ENCODE data around the gene SULT2A1. TPM values are rescaled to one million over a fixed set of nuclear protein-coding genes. Genes with fewer than 3 reads are reported as not detected.

The SULT2A1 gene, protein sequence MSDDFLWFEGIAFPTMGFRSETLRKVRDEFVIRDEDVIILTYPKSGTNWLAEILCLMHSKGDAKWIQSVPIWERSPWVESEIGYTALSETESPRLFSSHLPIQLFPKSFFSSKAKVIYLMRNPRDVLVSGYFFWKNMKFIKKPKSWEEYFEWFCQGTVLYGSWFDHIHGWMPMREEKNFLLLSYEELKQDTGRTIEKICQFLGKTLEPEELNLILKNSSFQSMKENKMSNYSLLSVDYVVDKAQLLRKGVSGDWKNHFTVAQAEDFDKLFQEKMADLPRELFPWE
- not detected in 2 replicates for total RNA-seq

DNA sequence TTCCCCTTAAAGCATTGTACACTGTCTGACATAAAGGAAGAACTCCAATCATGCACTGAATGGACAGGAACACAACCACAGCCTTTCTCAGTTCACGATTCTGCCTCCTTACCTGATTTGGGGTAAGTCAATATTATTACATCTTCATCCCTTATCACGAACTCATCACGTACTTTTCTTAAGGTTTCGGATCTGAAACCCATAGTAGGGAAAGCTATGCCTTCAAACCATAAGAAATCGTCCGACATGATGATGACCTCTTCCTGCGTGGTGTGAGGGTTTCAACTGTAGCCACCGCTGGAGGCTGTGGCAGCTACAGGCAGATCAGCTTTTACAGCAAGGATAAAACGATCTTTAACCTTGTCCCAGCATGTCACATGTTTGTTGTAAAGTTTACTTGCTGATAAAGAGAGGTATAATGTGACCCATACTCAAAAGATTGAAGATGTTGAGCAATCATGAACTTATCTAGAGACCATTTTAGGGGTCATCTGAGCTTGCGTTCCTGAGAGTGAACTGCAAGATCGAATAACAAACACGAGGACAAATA lies at the start of gene SULT2A1:
Gene SULT2A1 (minus strand): TSS at position 306 of the 550 bp plus-strand sequence. CDS start 58 bp downstream, at position 248.

DNA sequence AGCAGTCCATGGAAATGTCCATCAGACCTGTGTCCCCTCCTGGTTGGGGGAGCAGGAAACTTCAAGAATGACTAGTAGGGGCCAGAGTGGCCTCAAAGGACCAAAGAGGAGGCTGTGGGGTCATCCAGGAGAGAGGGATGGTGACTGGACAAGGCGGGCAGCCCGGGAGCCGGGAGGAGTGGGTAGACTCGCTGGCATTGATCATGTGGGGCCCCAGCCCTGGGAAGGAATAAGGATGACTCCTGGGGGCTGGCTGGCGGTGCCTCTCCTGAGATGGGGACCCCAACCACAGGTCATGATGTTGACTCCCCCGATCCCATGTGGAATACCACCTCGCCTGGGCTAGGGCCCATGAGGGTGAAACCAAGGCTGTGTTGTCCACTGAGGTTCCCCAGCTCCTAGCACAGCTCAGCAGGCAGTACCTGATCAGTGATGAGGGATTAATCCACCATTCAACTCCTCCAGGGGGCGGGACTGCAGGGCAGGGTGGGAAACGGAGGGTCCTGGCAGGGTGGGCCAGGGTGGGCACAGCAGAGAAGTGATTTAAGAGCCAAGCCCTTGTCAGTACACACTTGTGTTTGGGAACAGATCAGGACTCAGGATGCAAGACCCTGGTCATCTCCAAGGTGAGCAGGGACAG lies 27.3 kb downstream of the SULT2A1 start, which contains the start of gene TPRX2:
Gene TPRX2 (plus strand): TSS at position 590 of the 640 bp plus-strand sequence. CDS start 12 bp downstream, at position 602.

DNA sequence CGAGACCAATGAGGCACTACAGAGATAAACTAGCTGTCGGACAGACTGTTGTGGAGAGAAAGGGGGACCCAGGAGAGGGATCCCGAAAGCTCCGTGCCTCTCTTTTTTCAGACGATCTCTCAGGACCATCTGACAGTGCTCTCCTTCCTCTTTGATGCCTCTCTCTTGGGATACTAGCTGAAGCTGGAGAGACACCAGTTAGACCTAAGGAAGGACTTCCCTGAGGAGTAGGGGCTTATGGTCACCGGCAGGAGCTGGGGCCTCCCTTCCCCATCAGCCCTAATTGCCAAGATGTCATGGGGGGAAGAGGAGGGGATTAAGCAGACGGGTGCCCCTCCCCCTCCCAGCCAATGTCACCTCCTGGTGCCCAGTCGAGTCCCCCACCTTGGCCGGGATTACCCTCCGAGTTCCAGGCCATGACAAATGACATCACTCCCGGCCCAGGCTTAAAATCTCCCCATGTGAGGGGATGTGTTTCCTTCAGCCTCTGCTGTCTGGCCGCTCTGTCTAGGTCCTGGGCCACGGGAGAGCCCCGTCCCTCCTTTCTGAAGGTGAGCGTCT lies 64.6 kb downstream of the SULT2A1 start, which contains the start of gene CRX:
Gene CRX (plus strand): TSS at position 478 of the 561 bp plus-strand sequence. CDS start 12,507 bp downstream, outside the sequence.

Other genes with a start within 250 kb of the SULT2A1 start
- gene EHD2, start 172.9 kb downstream of the SULT2A1 start, total RNA-seq: 141 and 160 TPM in 2 replicates
- gene NOP53, start 140.8 kb downstream of the SULT2A1 start, total RNA-seq: 49.0 and 52.5 TPM in 2 replicates
- gene SELENOW, start 107.6 kb downstream of the SULT2A1 start, total RNA-seq: 89.6 and 153 TPM in 2 replicates
- not detected in 2 replicates for gene TPRX1, start 81.8 kb downstream of the SULT2A1 start, total RNA-seq
- gene CRX, start 64.4 kb downstream of the SULT2A1 start, total RNA-seq: not detected in 2 replicates
- not detected in 2 replicates for gene TPRX2, start 27.1 kb downstream of the SULT2A1 start, total RNA-seq
- not detected in 2 replicates for gene BSPH1, start 105.9 kb upstream of the SULT2A1 start, total RNA-seq
- not detected in 2 replicates for gene ELSPBP1, start 108.3 kb upstream of the SULT2A1 start, total RNA-seq
- not detected in 2 replicates for gene CABP5, start 157.8 kb upstream of the SULT2A1 start, total RNA-seq
- gene PLA2G4C, start 224.5 kb upstream of the SULT2A1 start, total RNA-seq: 3.0 and 31.0 TPM in 2 replicates

Data from bronchial smooth muscle cell (primary cell).